MCF 10A (cell line): Measurements from ENCODE around the gene GTF3C2. TPM values are rescaled to one million over a fixed set of nuclear protein-coding genes. Genes with fewer than 3 reads are reported as not detected.

Experiments used
- BruUV-seq: library from RNA; stranded (reverse); fragments of 400-500 nt; replicated peaks from 2 replicates; lab custom pipeline; 2021; lab: Mats Ljungman, UMichigan
- CTCF ChIA-PET: fragments of 300-600 bp; sonication (Branson Sonifier 250); formaldehyde crosslinking; extraction: SDS; loops from one replicate; lab custom pipeline; 2021; ENCODE audit warnings: antibody characterized with exemption, inconsistent platforms; lab: Yijun Ruan, JAX
- POLR2A ChIA-PET: fragments of 300-600, 350-650 bp; sonication (Branson Sonifier 250); formaldehyde crosslinking; extraction: SDS; loops from one replicate; lab custom pipeline; 2020; ENCODE audit warnings: antibody characterized with exemption, inconsistent platforms; lab: Yijun Ruan, JAX
- DNase-seq: peaks from one replicate; pipeline ENCODE4 v3.0.0-alpha.2; 2018; ENCODE audit not compliant: unreplicated experiment
- H3K27ac Mint-ChIP-seq: one replicate; pipeline ENCODE4 v1.8.0; 2022; ENCODE audit warnings: mild to moderate bottlenecking, low read depth, mixed read lengths; ENCODE audit not compliant: unreplicated experiment
- H3K27me3 Mint-ChIP-seq: one replicate; pipeline ENCODE4 v1.8.0; 2022; ENCODE audit warnings: mixed read lengths; ENCODE audit not compliant: insufficient read depth, unreplicated experiment
- H3K36me3 Mint-ChIP-seq: one replicate; pipeline ENCODE4 v1.8.0; 2022; ENCODE audit warnings: mild to moderate bottlenecking, moderate library complexity, mixed read lengths; ENCODE audit not compliant: insufficient read depth, unreplicated experiment
- H3K4me1 Mint-ChIP-seq: one replicate; pipeline ENCODE4 v1.8.0; 2022; ENCODE audit warnings: mixed read lengths; ENCODE audit not compliant: insufficient read depth, unreplicated experiment
- H3K4me3 Mint-ChIP-seq: one replicate; pipeline ENCODE4 v1.8.0; 2022; ENCODE audit warnings: mild to moderate bottlenecking, moderate library complexity, mixed read lengths; ENCODE audit not compliant: unreplicated experiment
- H3K9me3 Mint-ChIP-seq: one replicate; pipeline ENCODE4 v1.8.0; 2022; ENCODE audit warnings: mixed read lengths; ENCODE audit not compliant: unreplicated experiment
- intact Hi-C: fragments of 100-400 bp; cut with micrococcal nuclease; formaldehyde crosslinking; loops from 2 replicates; pipeline ENCODE4 v1.14.1; 2022
- total RNA-seq: library from RNA; stranded (reverse); gene quantifications from 2 replicates; pipeline ENCODE4 v1.2.3, GENCODE V29; 2022
- TF ChIP-seq, protein P1 (sequence below): fragments of 200-600 bp; IDR thresholded peaks from one replicate; pipeline ENCODE4 v1.8.0; 2022; ENCODE audit warnings: antibody characterized with exemption, mild to moderate bottlenecking; ENCODE audit not compliant: unreplicated experiment

Gene GTF3C2
- total RNA-seq, 1 experiment from 2014 or later: 47.8 TPM

DNA sequence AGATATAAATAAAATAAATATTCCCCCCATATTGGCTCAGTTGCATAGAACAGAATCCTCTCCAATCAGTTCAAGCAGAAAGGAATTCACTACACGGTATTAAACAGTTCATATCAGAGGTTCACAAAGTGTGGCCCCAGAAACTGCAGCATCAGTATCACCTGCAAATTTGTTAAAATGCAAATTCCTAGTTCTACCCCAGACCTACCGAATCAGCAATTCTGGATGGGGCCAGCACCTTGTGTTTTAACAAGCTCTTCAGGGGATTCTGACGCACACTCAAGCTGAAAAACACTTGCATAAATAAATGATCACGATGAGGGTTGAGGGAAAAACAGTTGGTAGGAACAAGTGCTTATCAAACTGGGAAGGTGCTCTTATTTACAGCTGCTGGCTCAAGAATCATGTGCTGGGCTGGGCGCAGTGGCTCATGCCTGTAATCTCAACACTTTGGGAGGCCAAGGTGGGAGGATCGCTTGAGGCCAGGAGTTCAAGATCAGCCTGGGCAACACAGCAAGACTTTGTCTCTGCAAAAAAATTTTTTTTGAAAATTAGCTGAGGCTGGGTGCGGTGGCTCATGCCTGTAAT is 6.4 kb downstream of the GTF3C2 start:
- CTCF ChIA-PET: interaction anchor here (0.7 kb wide), 1 partner anchor 12 kb away, joined by 3 read pairs; no protein-coding TSS in a partner anchor
- Mint-ChIP-seq H3K27ac (no peak overlapping the region), H3K36me3 (peaks cover 46% of the 10 kb centered on the region), H3K9me3 (no peaks in the 10 kb centered on the region), H3K4me3 (no peak overlapping the region), H3K4me1 (peaks cover 30% of the 10 kb centered on the region), H3K27me3 (no peaks in the 10 kb centered on the region)
- no TSS peak for BruUV-seq
- intact Hi-C loops: no loop called here
- POLR2A ChIA-PET: interaction anchor here (1.2 to 2.0 kb wide), 2 partner anchors 26 to 28 kb away, joined by 4 to 7 read pairs; partner anchors contain the start of gene MPV17
- TF ChIP-seq, protein P1, sequence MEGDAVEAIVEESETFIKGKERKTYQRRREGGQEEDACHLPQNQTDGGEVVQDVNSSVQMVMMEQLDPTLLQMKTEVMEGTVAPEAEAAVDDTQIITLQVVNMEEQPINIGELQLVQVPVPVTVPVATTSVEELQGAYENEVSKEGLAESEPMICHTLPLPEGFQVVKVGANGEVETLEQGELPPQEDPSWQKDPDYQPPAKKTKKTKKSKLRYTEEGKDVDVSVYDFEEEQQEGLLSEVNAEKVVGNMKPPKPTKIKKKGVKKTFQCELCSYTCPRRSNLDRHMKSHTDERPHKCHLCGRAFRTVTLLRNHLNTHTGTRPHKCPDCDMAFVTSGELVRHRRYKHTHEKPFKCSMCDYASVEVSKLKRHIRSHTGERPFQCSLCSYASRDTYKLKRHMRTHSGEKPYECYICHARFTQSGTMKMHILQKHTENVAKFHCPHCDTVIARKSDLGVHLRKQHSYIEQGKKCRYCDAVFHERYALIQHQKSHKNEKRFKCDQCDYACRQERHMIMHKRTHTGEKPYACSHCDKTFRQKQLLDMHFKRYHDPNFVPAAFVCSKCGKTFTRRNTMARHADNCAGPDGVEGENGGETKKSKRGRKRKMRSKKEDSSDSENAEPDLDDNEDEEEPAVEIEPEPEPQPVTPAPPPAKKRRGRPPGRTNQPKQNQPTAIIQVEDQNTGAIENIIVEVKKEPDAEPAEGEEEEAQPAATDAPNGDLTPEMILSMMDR: no peak
- no peak for DNase-seq

DNA sequence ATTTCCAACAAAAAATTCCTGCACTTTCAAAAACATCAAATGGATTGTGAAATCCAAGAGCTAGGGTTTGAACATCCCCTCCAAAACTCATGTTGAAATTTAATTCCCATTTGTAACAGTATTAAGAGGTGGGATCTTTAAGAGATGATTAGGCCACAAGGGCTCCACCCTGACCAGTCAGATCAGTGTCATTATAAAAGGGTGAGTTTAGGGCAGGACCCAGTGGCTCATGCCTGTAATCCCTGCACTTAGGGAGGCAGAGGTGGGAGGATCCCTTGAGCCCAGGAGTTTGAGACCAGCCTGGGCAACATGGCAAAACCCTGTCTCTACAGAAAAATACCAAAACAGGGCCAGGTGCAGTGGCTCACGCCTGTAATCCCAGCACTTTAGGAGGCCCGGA is 8.9 kb downstream of the GTF3C2 start:
- ChIA-PET CTCF (no interaction called here), POLR2A (interaction anchor here (1.4 to 1.9 kb wide), 2 partner anchors 9 to 24 kb away, joined by 5 to 11 read pairs; partner anchors contain the start of genes GTF3C2 and MPV17)
- TF ChIP-seq, protein P1: no peak
- BruUV-seq: no TSS peak
- Mint-ChIP-seq H3K36me3 (peaks cover 63% of the 10 kb centered on the region), H3K9me3 (no peaks in the 10 kb centered on the region), H3K27ac (peak overlapping the region; percentile 19), H3K27me3 (no peaks in the 10 kb centered on the region), H3K4me1 (peaks cover 20% of the 10 kb centered on the region), H3K4me3 (no peak overlapping the region)
- no peak for DNase-seq
- intact Hi-C loops: no loop called here

DNA sequence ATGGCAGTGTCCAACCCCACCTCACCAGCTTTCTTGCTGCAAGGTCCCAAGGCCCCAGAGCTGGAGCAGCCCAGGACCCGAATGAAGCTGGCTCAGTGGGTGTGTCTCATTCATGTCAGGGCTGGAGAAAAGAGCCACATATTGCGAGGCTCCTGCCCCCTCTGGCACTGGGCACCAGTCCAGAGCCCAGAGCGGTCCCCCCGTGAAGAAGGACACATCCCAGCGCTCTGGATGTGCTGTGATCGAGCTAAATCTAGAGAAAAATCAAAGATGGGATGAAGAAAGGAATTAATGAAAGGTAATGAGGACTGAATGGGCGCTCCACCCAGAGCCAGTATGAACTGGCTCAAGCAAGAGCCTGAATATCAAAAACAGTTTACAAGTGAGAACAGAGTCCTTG is 20.4 kb downstream of the GTF3C2 start:
- Mint-ChIP-seq H3K9me3 (no peaks in the 10 kb centered on the region), H3K36me3 (peaks cover 92% of the 10 kb centered on the region), H3K27ac (no peak overlapping the region), H3K27me3 (no peaks in the 10 kb centered on the region), H3K4me1 (no peaks in the 10 kb centered on the region), H3K4me3 (no peak overlapping the region)
- ChIA-PET CTCF (interaction anchor here (0.6 to 1.2 kb wide), 2 partner anchors 34 to 153 kb away, joined by 3 to 4 read pairs; no protein-coding TSS in a partner anchor), POLR2A (interaction anchor here (3.0 kb wide), 1 partner anchor 12 kb away, joined by 14 read pairs; the partner anchor contains the start of gene MPV17)
- intact Hi-C loops: no loop called here
- TF ChIP-seq, protein P1: no peak
- BruUV-seq: no TSS peak
- DNase-seq: no peak

DNA sequence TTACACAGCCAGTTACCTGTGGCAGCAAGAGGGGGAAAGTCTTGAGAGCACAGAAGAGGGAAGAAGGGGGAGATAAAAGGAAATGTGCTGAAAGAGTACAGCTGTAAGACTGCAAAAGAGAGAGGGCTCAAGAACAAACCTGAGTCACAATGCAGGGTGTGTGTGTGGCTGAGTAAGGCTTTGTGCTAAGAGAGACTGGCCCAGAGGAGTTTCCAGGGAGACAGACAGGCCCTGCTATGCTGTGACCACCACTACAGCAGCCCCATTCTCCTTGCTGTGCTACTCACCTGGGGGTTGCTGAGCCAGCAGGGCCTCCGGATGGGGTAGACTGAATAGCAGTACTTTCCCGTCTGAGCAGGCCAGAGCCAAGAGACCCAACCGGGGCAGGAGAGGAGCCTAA is 21.3 kb downstream of the GTF3C2 start:
- Mint-ChIP-seq H3K4me3 (no peak overlapping the region), H3K27ac (no peak overlapping the region), H3K36me3 (peaks cover 92% of the 10 kb centered on the region), H3K4me1 (no peaks in the 10 kb centered on the region), H3K27me3 (no peaks in the 10 kb centered on the region), H3K9me3 (no peaks in the 10 kb centered on the region)
- no TSS peak for BruUV-seq
- CTCF ChIA-PET: interaction anchor here (0.6 kb wide), 1 partner anchor 152 kb away, joined by 3 read pairs; no protein-coding TSS in a partner anchor
- POLR2A ChIA-PET: interaction anchor here (0.8 kb wide), 1 partner anchor 36 kb away, joined by 3 read pairs; no protein-coding TSS in a partner anchor
- intact Hi-C loops: no loop called here
- TF ChIP-seq, protein P1: no peak
- no peak for DNase-seq
